ENCODE measurements around the gene SQSTM1.

GRCh38 chr5:179780362-179780761 lies 40.3 kb upstream of the SQSTM1 start:
- TF ChIP-seq POLR2A (IDR thresholded peaks at IDR 0.05) (no peak), CTCF (IDR thresholded peaks at IDR 0.05) (no peak)
